Glomerular visceral epithelial cell (primary cell): ENCODE results near the gene REXO4.
A peak's percentile ranks its signal among the peaks of the same experiment; 100 is the strongest.
"Not testable (repeated sequence)": the region's sequence is repeated elsewhere in the genome, so short reads cannot be mapped to it uniquely, and the experiment has no call there.

ENCODE experiments used
- DNase-seq: peaks from one replicate; pipeline ENCODE4 v3.0.0-alpha.2; 2016; ENCODE audit errors: extremely low spot score

Gene REXO4

DNA sequence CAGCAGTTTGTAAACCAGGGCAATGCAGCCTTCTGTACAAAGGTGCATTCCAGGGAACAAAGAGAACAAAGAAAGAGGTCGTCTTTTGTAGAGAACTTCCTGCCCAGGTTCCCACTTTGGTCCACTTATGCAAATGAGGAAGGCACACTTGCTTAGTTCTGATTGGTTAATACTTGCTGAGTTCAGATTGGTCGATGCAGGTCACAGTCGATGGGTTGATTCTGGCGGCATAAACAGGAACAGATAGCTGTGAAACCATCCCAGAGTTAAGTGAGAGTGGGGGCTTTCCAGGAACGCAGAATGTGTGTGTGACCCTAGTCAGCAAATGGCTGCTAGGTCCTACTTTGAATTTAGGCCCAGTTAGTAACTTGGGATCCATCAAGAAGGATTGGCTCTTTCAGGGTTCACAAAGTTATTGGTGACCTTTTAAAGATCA lies 2.6 kb upstream of the REXO4 start:
- no peak for DNase-seq

DNA sequence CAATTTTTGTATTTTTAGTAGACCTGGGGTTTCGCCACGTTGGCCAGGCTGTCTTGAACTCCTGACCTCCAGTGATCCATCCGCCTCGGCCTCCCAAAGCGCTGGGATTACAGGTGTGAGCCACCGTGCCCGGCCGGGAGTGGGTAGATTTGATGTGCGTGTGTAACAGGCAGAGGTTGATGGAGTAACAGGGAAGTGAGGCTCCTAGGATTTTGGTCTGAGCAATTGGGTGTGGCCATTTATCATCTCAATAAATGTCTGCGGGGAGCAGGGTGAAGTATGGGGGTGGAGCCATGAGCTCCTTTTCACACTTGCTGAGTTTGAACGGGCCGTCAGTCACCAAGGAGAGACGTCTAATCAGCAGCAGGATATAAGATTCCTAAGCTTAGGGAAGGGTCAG lies 1.2 kb upstream of the REXO4 start:
- no peak for DNase-seq

DNA sequence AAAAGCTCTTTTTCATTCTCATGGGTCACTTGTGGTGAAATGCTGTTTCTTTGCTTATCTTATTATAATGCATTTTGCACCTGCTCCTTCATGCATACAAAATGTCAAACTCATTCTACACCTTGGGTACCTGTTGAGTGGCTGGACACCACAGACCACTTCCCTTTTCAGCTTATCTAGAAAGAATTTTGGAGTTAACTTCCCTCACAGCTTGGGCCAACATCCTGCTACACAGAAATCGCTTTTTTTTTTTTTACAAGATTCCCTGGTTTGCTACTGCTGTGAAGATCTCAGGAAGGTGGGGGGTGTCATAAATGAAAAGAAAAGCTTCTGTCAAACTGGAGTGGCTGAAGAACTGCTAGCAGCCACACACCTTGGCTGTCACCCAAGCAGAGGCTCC lies 2.6 kb downstream of the REXO4 start:
- DNase-seq = no peak

DNA sequence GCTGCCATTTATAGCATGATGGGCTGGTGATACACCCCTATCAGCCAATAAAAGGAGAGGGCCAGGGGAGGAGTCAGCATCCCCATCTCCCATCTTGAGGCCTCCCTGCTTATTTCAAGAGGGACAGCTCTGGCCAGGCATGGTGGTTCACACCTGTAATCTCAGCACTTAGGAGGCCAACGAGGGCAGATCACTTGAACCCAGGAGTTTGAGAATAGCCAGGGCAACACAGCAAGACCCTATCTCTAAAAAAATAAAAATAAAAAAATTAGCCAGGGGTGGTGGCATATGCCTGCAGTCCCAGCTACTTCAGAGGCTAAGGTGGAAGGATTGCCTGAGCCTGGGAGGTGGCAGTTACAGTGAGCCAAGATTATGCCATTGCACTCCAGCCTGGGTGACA lies 9.8 kb downstream of the REXO4 start:
- no peak for DNase-seq

DNA sequence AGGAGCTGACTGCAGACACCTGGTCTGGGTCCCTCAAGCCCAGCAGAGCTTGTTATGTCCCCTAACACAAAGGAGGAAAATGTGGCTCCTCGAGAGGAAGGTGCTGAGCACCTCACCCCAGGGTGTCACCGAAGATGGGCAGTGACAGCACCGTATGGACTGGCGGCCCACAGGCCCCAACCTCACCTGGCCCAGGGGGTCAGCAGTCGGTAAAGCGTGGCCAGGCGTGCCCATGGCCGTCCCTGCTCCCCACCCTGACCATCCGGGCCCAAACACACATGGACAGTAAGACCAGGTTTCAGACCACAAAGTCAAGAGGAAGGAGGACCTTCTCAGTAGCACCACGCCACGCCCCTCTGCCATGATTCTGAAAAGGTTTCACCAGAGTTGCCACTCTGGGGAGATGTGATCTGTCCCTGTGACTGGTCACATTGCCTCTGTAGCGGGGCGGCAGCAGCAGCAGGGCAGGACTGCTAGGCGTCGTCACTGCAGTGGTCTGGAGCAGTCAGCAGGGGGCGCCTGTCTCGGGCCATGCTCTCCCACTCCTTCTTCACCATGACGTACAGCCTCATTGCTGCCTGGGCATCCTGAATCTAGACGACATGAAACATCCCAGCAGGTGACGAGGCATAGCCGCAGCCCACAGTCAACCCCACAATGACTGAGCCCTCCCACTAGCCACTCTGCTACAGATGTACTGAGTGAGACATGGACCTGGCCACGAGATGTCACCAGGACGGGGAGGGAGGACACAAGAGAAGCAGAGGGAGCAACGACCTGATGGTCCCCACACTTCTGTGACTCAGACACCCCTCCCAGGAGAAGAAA lies 11.1 kb downstream of the REXO4 start:
- DNase-seq = peak; percentile 61

DNA sequence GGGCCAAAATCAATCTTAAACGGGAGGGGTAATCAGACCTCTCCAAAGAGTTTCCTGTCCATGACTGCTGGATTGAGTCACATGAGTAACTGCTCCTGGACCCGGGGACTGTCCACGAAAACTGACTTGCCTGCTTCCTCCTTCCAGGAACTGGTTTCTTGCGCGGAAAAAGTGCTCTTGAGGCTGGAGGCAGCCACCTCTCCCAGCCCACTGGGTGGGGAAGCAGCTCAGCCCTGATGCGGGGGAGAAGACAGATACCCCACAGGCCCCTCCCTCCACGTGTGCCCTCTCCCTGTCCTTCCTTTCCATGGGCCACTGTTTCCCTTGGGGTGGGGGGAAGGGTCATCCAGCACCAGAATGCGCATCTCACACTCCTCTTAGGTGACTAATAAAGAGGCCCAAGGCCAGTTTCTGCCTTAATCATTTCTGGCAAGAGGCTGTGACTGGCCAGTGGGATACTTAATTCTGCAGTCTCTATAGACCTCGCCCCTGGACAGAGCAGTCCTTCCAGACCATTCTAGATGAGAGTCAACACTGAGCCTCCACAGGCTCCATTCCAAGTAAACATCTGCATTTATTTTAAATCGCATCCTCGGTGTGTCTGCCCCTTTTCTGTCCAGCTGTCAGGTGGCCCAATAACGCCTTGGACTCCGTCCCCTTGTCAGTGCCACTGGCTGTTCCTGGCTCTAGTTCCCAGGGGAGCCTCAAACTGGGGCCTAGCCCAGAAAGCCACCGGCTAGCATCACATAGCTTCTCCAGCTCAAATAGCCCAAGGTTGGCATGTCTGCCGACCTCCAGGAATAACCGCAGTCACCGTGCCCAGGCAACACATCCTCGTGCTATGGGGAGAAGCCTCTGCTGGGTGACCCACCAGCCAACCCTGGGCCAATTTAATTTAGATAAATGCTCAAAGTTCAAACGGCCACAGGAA lies 12.0 kb downstream of the REXO4 start:
- DNase-seq = no peak

DNA sequence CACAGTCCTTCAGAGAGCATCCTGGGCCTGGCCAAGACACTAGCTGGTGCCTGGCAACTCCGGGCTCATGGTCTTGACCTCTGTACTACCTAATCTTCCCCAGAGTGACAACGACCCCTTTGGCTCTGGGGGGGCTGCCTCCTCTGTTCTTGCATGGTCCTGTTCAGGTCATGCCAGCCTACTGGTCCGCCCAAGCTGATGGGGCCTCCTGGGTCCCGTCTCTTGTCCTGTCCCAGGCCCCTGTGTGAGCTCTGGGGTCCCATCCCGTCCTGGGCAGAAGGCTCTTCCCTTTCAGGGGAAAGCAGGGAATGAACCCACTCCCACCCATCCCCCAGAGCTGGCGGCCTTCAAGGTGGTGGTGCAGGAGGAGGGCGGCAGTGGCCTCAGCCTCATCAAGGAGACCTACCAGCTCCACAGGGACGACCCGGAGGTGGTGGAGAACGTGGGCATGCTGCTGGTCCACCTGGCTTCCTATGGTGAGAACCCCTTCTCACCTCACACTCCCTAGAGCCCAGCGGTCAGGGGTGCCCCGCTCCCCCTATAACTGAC lies 13.3 kb downstream of the REXO4 start:
- DNase-seq = no peak

DNA sequence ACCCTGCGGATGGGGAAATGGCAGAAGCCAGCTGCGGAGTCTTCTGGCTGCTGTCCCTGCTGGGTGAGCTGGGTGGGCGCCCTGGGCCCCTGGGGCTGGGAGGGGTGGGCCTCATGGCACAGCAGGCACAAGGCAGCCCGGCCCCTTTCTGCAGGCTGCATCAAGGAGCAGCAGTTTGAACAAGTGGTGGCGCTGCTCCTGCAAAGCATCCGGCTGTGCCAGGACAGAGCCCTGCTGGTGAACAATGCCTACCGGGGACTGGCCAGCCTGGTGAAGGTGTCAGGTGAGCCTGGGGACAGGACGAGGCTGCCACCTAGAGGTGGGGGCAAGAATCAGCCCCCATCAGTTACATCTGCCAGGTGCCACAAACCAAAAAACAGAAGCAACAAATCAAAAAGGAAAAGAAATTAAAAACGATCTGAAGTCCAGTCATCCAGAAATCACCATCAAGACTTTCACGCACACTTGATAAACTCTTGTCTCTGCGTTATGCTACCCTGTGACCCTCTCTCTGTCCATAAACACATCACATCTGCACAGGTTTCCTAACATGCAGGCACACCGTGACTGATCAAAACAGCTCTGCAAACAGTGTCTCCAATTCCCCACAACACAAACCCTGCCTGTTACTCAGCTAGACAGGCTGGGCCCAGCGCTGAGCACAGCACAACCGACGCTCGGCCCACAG lies 13.9 kb downstream of the REXO4 start:
- DNase-seq = peak; percentile 55

DNA sequence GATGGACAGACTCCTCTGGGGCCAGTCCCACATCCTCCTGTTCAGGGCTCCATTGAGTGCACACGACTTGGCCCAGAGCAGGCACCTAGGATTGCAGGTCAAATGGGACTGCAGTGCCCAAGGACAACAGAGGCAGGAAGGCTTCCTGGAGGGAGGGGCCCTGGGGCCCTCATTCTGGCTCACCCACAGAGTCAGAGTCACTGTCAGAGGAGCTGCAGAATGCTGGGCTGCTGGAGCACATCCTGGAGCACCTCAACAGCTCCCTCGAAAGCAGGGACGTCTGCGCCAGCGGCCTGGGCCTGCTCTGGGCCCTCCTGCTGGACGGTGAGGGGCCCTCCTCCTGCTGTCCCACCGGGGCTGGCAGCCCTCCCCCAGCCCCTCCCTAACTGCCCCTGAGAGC lies 15.1 kb downstream of the REXO4 start:
- DNase-seq = no peak

DNA sequence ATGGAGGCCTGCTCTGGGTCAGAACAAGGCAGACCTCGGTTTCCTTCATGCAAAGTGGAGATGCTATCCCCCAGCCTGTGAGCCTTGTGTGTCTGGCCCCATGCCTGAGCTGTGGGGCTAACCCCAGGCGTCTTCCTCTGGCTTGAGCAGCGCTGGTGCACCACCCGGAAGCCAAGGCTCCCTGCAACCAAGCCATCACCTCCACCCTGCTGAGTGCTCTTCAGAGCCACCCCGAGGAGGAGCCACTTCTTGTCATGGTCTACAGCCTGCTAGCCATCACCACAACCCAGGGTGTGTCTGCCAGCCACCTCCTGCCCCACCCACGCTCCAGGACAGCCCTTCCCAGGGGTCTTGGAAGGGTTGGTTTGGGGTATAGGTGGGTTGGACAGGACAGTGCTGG lies 16.2 kb downstream of the REXO4 start:
- DNase-seq = no peak

DNA sequence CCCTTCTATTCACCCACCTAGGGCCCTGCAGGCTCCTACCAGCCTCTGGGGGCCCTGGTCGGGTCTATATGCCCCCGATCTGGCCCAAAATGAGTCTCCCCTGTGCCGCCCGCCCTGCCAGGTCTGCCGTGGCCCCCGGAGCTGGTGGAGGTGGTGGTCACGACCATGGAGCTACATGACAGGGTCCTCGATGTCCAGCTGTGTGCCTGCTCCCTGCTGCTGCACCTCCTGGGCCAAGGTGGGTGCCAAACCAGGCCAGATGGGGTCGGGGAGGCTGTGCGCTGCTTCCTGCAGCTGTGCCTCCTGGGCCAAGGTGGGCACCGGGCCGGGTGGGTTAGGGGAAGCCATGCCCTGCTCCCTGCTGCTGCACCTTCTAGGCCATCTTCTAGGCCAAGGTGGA lies 17.5 kb downstream of the REXO4 start:
- DNase-seq = no peak

DNA sequence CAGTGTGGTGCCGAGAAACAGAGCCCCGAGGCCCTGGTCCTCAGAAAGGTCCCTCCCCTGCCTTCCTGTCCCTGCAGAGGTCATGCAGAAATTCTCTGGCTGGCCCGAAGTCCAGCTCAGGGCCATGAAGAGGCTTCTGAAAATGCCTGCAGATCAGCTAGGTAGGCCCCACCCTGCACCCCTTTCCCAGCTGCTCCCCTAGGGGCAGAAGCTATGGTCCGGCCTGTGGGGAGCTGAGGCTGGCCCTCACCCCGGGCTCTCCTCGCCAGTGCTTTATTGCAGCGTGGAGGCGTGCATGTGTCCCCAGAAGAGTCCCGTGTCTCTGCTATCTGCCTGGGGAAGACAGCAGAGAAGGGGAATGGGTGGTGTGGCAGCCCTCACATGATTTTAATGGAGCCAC lies 19.9 kb downstream of the REXO4 start:
- DNase-seq = no peak

DNA sequence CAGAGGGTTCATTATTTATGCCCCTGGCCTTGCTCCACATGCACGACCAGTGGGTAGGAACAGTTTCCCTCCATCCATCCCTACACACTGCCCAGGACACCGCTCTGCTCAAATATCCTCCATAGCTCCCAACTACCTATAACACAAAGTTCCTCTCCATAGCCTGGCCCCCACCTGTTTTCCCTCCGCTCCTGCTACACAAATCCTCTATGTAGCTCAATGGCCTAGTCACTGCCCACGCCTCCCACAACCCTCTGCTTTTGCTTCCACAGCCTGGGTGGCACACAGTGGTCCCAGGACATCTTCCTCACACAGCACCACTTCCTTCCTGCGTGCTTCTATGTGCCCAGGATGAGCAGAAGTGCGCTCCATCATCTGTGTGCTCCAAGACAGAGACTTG lies 20.4 kb downstream of the REXO4 start:
- DNase-seq = no peak

DNA sequence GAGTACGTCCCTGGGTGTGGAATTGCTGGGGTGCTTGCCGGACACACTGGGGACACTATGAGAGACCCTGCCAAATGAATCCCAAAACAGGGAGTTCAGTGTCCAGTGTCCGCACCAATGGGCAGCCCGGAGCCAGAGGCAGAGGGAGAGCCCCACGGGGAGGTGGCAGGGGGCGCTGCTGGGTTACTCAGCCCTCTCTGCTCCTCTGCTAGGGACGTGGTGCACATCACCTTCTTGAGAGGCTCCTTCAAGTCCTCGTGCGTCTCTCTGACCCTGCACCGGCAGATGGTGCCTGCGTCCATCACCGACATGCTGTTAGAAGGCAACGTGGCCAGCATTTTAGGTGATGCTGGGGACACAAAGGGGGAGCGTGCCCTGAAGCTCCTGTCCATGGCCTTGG lies 20.9 kb downstream of the REXO4 start:
- no peak for DNase-seq

DNA sequence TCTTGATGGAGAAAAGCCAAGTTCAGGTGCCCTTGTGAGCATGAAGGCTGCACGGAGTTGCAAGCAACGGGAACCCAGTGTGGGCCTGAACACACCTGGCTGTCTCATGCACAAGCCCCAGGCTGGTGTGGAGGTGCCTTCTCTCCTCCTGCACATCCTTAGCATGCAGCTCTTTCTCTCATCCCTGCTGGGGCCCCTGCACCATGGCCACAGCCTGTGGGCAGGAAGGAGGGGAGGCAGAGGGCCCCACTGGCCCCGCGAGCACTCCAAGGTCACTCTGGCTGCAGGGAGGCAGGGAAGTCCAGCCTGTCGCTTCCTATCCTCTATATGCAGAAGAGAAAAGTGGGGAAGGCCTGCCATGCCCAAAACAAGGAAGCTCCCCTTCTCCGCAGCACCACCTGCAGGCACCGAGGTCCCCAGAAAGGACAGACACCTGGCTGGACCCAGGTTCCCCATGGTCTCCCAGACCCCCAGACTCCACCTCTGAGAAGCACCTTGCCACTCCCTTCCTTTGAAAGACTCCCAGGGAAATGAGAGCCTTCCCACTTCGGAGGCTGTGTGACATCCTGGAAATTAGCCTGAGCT lies 23.0 kb downstream of the REXO4 start:
- no peak for DNase-seq

DNA sequence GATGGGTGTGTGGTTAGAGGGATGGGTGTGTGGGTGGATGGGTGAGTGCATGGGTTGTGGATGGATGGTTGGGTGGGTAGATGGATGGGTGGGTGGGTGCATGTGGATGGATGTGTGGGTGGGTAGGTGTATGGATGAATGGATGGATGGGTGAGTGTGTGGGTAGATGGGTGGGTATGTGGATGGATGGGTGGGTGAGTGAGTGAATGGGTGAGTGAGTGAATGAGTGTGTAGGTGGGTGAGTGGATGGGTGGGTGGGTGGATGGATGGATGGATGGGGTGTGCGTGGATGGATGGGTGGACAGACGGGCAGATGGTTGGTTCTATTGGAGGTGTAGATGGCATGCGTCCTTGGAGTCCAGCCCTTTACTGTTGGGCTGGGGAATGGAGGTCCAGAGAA lies 24.4 kb downstream of the REXO4 start:
- DNase-seq = no peak

DNA sequence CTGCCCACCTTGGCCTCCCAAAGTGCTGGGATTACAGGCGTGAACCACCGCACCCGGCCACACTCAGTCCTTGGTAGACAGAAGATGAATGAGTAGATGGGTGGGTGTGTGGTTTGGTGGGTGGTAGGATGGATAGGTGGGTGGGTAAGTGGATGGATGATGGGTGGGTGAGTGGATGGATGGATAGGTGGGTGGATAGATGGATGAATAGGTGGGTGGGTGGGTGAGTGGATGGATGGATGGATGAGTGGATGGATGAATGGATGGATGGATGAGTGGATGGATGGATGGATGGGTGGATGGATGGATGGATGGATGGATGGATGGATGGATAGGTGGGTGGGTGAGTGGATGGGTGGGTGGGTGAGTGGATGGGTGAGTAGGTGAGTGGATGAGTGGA lies 25.5 kb downstream of the REXO4 start:
- not testable (repeated sequence) for DNase-seq

DNA sequence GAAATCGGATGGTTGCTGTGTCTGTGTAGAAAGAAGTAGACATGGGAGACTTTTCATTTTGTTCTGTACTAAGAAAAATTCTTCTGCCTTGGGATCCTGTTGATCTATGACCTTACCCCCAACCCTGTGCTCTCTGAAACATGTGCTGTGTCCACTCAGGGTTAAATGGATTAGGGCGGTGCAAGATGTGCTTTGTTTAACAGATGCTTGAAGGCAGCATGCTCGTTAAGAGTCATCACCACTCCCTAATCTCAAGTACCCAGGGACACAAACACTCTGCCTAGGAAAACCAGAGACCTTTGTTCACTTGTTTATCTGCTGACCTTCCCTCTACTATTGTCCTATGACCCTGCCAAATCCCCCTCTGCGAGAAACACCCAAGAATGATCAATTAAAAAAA lies 26.4 kb downstream of the REXO4 start:
- DNase-seq = not testable (repeated sequence)

DNA sequence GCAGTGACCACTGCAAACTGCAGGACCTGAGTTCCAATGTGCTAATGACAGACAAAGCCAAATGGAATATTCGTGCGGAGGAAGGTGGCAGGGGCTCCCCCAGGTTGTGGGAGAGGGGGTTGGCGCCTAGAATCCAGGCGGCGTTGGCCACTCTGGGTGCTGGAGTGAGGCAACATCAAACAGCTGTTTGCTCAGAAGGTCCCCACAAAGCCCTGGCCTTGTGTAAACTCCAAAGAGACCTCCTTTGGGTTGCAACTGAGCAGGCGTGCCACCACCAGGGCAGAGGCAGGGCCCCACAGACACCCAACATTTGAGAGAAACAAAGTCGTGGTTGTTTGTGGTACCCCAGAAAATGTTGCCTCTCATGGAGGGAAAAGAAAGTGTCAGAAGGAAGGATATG lies 27.1 kb downstream of the REXO4 start:
- no peak for DNase-seq

DNA sequence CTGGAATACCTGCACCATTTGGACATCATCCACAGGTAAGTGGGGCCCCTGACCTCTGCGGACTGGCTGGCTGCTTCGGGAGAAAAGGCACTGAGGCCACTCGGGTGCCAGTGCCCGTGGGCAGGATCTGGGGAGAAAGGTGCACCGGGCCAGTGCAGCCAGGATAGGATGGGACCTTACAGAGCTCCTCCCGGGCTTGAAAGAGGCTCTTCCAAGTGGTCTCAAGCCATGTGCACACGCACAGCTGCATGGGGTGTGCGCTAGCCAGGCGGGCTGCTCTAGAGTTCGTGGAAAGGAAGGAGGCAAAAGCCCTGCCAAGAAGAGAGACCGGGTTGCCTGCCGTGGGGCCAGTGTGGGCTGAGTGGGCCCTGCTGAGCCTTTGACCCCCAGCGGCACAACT lies 28.2 kb downstream of the REXO4 start:
- no peak for DNase-seq

DNA sequence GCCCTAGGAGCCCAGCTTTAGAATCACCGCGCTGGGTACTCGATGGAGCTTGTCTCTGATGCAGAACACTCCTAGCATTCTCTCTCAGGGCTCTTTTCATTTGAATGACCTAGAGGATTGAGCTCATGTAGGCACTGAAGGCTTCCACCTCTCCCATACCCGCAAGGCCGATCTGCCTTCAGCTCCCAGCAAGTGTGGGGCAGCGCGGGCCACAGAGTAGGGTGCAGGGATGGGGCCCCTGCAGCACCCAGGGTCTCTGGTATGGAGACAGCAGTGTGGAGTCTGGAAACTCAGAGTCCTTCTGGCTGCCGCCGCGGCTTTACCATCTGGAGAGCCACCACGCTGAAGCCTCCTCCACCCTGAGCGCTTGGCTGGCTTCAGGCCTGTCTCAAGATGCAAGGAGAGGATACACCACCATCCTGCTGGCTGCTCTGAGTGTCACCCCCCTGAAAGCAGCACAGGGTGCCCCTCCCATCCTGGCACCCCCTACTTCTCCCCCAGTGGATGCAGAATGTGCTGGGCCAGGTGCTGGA lies 28.7 kb downstream of the REXO4 start:
- DNase-seq = no peak
